GM19025 (cell line): ENCODE data around the gene CDC14A.
A peak's percentile ranks its signal among the peaks of the same experiment; 100 is the strongest.

Experiments used
- ATAC-seq: cut with Tn5 transposase; IDR thresholded peaks from one replicate; pipeline ENCODE4 v1.9.1; 2021; ENCODE audit warnings: mild to moderate bottlenecking, low read depth, moderate library complexity; ENCODE audit not compliant: unreplicated experiment

Gene CDC14A

DNA sequence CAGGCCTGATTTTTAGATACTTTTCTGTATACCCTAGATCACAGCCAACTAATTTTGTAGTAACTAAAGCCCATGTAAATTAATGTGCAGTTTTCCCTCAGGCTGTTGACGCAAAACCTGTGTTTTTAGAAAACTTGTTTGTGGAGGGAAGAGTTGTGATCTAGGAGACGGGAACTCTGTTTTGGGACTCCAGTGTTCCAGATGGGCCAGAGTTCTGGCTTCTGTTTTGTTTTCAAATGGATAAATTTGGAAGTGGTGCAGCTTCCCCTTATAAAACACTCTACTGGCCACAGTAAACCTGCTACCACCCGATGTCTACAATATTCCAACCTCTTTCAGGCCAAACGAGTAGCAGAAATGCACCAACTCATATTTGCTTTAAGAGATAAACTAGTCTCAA is 172.0 kb downstream of the CDC14A start:
- no peak for ATAC-seq

DNA sequence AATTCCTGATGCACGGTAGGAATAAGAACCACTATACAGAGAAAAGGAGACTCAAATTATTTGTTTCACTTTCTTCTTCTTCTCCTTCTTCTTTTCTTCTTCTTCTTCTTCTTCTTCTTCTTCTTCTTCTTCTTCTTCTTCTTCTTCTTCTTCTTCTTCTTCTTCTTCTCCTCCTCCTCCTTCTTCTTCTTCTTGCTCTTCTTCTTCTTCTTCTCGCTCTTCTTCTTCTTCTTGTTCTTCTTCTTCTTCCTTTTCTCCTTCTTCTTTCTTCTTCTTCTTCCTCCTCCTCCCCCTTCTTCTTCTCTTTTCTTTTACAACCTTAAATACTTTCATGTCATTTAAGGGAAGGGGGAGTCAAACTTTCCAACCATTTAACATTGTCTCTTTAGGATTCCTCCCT is 174.6 kb downstream of the CDC14A start:
- no peak for ATAC-seq

DNA sequence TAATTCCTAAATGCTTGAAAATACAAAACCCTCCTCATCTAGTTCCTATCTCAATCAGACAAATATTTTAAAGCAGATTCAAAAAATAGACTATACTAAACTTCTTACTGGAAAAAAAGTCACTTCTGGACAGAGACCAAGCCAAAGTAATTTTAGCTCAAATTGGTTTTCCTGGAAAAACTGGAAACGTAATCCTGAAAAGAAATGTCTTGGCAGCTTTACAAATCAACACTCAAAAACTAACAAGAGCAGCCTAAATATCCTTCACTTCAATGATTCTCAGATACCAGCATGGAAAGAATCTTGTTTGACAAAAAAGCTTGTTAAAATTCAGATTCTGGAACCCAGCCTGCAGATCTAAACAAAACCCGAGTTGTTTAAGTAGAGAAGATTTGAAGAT is 176.6 kb downstream of the CDC14A start:
- no peak for ATAC-seq

DNA sequence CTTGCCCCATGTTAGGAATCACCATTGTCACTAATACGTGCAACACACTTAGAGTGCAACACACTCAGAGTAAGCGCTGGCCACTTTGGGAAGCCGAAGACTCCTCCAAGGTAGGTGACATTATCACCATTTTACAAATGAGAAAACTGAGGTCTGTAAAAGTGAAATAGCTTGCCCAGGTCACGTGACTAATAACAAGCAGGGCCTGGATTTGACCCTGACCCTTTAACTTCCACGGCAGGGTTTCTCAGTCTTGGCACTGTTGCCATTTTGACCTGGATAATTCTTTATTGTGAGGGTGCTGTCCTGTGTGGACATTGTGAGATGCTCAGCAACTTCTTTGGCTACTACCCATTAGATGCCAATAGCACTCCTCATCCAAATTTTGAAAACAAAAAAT is 177.8 kb downstream of the CDC14A start:
- no peak for ATAC-seq

DNA sequence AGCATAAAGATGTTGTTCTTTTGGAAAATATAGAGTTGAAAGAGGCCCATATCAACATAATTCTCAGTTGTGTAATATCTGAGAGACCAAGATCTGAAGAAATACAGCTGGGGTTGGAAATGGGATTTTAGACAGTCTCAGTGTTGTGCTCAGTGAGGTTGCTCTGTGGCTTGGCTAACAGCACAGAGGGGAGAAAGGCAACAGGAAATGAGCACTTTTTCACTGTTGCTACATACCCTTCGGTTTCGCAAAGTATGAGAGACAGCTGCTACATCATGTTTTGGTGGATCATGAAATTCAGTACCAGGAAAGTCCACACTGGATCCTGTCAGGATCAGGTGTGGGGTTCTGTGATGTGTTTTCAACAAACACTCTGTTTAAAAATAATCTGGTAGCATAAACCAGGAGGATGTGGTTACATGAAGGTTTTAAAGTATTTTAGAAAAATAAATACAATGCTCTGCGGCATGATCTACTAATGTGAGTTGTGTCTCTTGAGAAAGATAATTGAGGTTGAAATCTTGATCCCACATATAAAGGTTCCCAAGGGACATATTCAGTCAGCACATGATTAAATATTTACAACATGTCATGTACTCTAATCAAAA is 178.7 kb downstream of the CDC14A start:
- peak; percentile 85 for ATAC-seq

DNA sequence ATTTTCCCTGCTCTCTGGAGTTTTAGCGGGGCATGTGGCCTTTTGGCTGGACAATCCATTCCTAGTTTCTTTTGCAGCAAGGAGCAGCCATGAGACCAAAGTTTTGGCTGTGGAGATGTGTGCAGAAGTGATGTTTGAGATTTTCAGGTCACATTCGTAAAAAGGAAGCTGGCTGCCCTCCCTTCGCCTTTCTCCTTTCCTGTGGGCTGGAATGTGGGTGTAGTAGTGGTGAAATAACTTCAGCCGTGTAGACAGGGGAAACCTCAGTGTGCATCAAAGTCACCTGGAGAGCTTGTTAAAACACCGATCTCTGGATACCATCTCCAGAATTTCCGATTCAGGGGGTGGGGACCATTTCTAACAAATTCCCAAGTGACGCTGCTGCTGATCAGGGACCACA is 180.3 kb downstream of the CDC14A start:
- ATAC-seq, result no peak

DNA sequence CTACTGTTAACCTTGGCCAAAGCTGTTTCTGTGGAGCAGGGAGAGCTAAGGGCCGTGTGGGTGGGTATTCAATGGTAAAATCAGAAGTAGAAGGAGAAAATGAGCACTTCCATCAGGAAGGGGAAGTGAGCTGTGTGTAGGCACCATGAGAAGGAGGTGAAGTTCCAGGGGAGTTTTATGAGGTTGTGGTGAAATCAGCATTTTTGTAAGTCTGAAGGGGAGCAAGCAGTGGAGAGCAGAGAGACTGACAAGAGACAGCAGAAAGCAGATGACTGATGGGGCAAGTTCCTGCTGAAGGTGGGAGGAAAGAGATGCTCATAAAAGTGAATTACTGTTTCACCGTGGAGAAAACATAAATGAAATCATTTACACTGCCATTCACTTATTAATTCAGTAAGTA is 183.0 kb downstream of the CDC14A start:
- ATAC-seq, result no peak

DNA sequence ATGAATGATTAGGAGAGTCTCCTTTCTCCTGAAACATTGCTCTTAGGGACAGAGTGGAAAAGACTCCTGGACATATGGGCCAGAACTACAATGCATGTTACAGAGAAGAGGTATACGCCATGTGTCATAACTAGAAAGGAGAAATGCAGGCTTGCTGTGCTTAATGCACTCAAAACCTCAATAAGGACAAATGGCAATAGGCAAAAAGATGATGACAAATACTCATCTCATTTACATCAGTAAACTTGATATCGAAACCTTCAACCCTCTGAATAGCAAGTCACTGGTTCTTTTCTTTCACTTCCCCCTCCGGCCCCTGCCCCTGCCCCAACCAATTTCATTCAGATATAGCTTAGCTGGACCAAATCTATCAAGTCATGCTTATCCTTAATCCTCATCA is 183.7 kb downstream of the CDC14A start:
- peak; percentile 81 for ATAC-seq

DNA sequence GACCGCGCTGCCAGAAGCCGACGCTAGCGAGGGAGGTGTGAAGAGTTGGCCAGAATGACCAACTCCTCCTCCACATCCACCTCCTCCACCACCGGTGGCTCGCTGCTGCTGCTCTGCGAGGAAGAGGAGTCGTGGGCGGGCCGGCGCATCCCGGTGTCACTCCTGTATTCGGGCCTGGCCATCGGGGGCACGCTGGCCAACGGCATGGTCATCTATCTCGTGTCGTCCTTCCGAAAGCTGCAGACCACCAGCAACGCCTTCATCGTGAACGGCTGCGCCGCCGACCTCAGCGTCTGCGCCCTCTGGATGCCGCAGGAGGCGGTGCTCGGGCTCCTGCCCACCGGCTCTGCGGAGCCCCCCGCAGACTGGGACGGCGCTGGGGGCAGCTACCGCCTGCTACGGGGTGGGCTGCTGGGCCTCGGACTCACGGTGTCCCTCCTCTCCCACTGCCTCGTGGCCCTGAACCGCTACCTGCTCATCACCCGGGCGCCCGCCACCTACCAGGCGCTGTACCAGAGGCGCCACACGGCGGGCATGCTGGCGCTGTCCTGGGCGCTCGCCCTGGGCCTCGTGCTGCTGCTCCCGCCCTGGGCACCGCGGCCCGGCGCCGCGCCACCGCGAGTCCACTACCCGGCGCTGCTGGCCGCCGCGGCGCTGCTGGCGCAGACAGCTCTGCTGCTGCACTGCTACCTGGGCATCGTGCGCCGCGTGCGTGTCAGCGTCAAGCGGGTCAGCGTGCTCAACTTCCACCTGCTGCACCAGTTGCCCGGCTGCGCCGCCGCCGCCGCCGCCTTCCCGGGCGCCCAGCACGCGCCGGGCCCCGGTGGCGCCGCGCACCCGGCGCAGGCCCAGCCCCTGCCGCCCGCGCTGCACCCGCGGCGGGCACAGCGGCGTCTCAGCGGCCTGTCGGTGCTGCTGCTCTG is 186.9 kb downstream of the CDC14A start:
- no peak for ATAC-seq

DNA sequence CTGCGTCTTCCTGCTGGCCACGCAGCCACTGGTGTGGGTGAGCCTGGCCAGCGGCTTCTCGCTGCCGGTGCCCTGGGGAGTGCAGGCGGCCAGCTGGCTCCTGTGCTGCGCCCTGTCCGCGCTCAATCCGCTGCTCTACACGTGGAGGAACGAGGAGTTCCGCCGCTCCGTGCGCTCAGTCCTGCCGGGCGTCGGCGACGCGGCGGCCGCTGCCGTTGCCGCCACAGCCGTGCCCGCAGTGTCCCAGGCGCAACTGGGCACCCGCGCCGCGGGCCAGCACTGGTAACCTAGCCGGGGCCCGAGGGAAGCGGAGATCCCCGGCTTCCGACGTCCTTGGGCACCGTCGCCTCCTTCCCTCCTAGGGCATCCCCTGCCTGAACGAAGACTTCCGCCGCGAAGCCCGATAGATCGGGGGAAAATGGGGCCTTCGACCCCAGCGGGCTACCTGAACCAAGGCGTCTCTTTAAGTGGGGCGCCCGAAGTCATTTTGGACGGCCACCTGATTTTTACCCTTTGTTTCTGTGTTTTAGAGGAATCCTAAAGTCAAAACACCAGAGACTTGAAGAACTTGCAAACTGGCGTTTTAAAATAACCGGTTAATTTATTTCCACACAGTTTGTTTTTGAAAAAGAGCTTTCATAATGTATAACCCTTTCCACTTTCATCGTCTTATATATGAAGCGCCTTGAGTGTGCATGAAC is 187.7 kb downstream of the CDC14A start:
- no peak for ATAC-seq

DNA sequence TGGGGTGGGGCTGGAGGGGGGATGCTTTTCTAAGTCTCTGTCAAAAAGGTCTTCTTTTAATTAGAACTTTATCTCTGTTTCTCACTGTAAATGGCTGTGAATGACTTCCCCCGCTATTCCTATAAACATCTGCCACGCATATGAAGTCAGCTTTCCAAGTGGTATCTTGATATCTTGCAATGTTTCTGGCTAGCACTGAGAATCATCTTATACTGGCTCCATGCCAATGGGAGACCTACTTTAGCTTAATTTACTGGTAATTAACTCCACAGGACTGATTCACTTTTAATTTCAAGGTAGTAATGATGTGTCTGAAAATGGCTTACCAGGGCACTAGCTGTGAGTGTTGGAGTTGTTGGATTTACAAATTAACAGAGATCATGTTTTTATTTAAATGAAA is 190.0 kb downstream of the CDC14A start:
- no peak for ATAC-seq

DNA sequence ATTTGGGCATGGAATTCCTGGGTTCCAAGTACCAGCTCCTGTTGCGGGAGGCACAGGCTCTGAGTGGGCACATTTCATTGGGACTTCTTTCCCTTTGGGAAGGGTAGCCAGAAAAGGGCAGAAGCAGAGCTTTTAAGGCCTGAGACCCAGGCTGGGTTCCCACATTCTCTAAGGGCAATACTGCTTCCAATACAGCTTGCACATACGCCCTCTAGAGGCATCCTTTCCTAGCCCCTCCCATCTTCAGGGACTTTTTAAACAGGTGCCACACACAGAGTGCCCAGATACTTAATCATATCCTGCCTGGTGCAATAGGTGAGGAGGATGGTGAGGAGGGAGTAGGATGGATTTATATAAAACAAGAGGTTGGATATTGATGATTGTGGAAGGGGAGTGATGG is 191.3 kb downstream of the CDC14A start:
- no peak for ATAC-seq

DNA sequence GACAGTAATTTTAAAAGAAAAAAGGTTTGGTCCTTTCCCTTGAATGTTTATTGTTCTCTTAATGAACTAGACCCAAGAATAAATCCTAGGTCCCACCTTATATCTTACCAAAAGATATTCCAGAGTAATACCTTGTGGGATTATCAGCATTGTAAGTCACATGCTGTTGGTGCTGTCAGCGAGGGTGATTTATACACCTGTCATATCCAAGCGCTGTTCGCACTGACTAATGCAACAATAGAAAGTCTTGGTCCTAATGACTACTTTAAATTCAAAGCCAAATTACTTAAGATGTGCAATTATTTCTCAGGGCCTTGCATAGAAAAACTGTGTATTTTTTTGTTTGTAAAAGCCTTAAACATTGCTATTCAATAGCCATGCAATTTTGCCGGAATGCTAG is 192.5 kb downstream of the CDC14A start:
- no peak for ATAC-seq

DNA sequence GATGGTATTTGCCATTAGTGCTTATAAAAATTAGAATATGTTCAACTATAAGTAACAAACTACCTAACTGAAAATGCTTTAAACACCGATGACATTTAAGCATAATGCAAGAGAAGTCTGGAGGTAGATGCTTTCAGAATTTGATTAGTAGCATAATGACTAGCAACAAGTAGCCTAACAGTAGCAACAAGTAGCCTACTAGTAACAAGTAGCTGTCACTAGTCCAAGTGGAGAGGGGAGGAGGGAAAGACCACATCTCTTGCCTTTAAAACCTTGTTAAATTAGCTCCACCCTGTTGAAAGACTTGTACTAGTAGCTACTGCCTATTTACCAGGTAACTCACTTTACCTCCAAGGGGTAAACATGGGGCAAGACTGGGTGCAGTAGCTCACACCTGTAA is 193.5 kb downstream of the CDC14A start:
- ATAC-seq, result no peak

DNA sequence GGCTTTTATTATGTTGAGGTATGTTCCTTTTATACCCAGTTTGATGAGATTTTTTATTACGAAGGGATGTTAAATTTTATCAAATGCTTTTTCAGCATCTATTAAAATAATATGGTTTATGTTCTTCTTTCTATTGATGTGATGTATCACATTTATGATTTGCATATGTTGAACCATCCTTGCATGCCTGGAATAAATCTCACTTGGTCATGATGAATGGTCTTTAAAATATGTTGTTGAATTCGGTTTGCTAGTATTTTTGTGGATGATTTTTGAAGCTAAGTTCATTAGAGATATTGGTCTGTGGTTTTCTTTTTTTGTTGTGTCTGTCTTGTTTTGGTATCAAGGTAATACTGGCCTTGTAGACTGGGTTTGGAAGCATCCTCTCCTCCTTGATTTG is 199.7 kb downstream of the CDC14A start:
- ATAC-seq, result no peak

DNA sequence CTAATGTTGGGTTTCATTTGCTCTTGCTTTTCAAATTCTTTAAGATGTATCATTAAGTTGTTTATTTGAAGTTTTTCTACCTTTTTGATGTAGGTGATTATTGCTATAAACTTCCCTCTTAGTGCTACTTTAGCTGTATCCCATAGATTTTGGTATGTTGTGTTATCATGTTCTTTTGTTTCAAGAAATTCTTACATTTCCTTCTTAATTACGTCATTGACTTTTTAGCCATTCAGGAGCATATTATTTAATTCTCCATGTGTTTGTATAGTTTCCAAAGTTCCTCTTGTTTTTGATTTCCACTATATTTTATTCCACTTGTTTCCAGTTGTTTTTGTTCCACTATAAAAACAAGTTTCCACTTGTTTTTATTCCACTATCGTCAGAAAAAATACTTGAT is 200.6 kb downstream of the CDC14A start:
- no peak for ATAC-seq

DNA sequence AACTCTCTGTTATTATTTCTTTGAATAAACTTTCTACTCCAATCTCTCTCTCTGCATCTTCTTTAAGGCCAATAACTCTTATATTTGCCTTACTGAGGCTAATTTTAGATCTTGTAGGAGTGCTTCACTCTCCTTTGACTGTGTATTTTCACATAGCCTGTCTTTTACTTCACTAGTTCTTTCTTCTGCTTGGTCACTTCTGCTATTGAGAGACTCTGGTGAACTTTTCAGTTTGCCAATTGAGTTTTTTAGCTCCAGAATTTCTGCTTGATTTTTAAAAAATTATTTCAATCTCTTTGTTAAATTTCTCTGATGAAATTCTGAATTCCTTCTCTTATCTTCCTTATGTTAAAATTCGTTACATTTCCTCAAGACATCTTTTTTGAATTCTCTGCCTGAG is 203.9 kb downstream of the CDC14A start:
- ATAC-seq, result no peak

DNA sequence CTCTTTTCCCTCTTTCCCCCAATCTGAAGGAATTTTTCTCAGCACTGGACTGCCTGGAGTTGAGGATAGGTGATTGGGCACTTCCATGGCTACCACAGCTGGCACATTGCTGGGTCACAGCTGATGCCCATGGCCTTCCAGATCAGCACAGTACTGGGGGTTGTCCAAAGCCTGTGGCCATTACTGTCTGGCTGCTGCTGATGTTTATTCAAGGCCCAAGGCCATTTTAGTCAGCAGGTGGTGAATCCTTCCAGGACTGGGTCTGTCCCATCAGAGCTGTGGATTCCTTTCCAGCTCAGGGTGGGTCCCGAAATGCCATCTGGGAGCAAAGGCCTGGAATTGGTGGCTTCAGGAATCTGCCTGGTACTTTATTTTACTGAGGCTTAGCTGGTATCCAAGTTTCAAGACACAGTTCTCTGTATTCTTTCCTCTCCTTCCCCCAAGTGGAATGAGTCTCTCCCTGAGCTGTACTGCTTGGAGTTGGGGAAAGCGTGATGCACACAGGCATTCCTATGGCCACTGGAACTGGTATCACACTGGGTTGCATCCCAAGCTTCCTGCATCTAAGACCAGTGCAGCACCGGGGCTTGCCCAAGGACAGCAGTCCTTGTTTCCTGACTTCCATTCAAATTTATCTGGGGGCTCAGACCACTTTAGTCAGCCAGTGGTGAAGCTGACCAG is 204.8 kb downstream of the CDC14A start:
- ATAC-seq, result no peak

DNA sequence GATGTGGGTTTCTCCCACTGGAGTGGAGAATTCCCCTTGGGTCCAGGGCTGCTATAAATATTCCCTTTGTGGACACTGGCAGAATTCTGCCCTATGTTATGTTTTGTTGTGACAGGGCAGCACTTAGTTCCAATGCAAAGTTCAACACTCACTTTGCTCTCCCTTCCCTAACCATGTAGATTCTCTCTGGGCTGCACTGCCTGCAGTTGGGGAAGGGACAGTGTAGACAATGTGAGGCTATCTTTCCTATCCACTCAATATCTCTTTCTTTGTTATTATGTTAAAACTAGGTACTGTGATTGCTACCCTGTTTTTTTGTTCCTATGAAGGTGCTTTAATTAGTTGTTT is 205.3 kb downstream of the CDC14A start:
- no peak for ATAC-seq

DNA sequence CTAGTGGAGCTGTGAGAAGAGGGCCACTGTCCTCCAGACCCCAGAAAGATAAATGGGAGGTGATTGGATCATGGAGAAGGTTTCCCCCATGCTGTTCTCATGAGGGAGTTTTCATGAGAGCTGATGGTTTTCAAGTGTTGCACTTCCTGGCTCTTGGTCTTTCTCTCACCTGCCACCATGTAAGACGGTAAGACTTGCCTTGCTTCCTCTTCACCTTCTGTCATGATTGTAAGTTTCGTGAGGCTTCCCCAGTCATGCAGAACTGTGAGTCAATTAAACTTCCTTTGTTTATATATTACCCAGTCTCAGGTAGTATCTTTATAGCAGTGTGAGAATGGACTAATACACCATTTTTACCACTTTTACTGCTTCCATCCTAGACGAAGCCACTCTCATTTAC is 213.2 kb downstream of the CDC14A start:
- no peak for ATAC-seq
